NCI-H1105 treated with DMSO at 0.1 percent for 48 hours (cell line): ENCODE data around the gene ARID5A.

Experiments
- DNase-seq: peaks from one replicate; lab custom pipeline; 2025; lab: John Stamatoyannopoulos, UW

The ARID5A gene

DNA sequence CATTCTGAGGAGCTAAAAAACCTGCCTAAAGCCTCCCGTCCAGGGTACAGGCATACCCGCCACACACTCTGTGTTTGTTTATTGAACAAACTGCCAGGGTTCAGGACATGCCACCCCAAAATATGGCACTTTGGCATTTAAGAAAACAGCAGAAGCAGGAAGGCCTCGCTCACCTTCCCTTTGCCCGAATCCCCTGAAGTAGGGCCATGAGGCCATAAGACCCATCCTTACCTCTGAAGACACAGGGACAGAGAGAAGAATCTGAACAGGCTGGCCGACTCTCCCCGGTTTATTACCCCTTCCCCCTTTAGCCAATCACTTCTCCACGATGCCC is 29.7 kb upstream of the ARID5A start:
- no peak for DNase-seq

GRCh38 chr2:96507957-96508520 is 28.5 kb upstream of the ARID5A start:
- peak; percentile 50 for DNase-seq

- no peak for DNase-seq
These were observed 27.9 kb upstream of the ARID5A start for GRCh38 chr2:96508521-96509113.

- peak; percentile 74 for DNase-seq
These were observed 27.3 kb upstream of the ARID5A start for GRCh38 chr2:96509114-96509846.

DNA sequence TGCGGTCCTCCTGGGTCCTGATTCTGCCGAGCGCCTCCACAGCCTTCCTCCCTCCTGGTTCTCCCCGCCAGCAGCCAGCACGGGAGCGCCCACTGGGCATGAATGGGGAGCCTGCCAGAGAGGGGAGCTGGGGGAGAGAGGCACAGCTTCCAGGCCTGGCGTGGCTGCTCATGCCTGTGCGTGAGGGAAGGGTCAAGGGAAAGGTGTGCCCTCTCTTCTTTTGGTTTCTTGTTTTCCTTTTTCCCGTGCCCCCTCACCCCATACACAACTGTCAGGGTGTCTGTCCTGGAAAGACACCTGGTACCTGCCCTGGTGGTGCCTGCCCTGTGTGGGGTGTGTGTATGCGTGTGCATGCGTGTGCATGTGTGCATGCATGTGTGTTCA is 26.7 kb upstream of the ARID5A start:
- no peak for DNase-seq

DNA sequence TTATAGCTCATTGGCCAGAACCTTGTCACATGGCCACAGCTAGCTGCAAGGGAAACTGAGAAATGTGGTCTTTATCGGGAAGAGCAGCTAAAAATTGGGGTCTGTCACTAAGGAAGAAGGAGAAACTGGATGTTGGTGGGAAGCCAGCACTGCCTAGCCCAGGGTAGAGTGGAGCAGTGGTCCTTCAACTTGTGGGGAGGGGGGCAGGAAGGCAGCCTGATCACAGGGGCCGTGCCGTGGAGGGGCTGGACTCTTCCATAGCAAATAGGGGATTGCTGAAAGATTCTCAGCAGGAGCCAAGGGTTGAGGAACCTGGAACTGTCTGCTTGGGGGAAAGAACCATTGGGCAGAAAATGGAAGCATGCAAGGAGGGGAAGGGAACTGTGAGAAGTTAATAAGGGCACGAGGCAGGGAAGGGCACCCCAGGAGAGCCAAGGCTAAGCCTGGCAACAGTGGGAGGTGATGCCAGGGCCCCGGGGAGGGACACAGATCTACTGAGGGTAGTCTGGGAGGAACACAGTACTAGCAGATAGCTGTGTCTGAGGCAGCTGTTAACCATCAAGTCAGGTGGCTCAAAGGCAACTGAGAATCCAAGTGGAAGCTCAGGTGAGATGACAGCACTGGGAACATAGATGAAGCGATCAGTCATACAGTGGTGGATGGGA is 25.5 kb upstream of the ARID5A start:
- no peak for DNase-seq

DNA sequence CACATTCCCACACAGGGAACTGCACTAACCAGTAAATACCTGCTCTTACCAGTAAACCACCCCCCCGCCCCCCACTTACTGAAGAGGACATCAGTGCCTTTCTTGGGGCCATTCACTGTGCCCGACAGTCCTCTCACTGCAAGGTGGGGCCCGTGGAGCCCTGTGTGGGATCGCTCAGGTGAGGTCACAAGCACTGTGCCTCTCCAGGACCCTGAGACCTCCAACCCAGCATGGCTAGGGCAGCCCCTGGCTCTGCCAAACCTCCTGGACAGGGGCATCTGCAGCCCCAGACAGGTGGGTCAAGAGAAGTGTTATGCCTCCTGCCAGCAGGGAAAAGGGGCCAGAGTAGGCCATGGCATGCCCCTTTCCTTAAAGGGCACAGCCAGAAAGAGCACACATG is 24.7 kb upstream of the ARID5A start:
- no peak for DNase-seq

GRCh38 chr2:96512341-96512740 is 24.2 kb upstream of the ARID5A start:
- no peak for DNase-seq

DNA sequence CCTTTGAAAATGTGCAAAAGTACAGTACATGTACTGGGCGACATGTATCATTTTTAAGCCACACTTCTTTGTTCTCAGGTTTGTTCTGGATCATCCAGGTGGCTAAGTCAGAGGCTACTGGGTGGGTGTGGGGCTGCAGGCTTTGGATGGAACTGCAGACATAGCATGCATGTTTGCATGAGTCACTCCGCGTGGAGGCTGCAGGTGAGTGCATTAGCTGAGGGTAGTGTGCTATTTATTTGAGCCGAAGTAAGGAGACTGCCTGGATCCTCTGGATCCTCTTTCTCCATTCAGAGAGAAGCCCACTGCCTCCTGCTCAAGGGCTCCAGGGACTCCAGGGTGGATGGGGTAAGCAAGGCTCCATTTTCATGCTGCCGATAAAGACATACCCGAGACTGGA is 22.0 kb upstream of the ARID5A start:
- DNase-seq, result no peak

DNA sequence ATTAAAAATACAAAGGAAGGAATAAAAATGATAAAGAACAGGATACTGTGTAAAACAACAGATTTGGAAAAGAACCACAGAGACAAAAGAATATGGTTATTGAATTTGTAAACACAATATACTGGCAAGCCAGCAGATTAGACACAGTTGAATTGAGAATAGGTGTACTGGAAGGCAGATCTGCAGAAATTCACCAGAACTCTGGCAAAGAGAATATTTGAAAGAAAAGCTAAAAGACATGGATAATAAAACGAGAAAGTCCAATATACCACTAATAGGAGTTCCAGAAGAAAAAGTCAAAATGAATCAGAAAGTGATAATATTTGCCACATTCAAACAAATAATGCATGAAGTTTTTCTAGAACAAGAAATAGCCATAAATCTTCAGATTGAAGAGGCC is 19.5 kb upstream of the ARID5A start:
- no peak for DNase-seq

DNA sequence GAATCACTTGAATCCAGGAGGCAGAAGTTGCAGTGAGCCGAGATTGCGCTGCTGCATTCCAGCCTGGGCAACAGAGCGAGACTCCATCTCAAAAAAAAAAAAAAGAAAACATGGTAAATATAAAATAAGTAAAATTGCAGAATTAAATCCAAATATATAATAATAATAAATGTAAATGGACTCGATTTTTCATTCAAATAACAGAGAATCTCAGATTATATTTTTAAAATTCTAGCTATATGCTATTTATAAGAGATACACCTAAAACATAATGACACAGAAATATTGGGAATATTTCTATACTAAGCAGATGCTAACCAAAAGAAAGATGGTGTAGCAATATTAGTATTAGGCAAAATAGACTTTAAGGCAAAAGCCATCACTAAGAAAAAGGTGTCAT is 16.3 kb upstream of the ARID5A start:
- no peak for DNase-seq

DNA sequence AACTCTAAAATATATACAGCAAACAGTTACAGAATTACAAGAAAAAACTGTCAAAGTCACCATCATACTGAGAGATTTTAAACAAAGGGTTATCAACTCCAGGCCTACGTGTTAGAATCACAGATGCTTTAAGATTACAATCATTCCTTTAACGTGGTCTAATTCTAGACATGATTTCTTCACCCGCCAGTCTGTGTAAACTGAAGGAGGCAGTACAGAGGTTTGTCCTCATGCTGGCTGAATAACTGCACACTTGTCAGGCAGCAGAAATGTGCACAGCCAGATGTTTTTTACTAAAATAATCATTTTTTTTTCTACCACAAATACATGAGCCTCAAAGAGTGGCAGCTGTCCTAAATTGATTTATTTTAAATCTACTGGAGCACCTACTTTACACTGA is 15.9 kb upstream of the ARID5A start:
- DNase-seq, result no peak

GRCh38 chr2:96521219-96521618 is 15.3 kb upstream of the ARID5A start:
- no peak for DNase-seq

GRCh38 chr2:96522304-96523203 is 14.0 kb upstream of the ARID5A start:
- no peak for DNase-seq

- no peak for DNase-seq
These were observed 12.7 kb upstream of the ARID5A start for GRCh38 chr2:96523659-96524481.

- DNase-seq, result no peak
These were observed 11.9 kb upstream of the ARID5A start for GRCh38 chr2:96524482-96525210.

DNA sequence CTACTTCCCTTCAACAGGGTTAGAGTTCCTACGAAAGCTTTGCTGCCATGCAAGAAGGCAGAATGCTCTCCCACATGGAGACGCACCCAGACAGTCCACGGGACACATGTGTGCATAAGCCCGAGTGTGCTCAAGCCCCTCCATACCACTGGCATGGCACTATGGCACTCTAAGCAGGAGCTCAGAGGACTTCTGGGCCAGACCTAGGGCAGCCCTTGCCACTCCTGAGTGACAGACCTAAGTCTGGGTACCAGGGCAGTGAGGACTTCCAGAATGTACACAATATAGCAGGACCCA is 11.4 kb upstream of the ARID5A start:
- no peak for DNase-seq

DNA sequence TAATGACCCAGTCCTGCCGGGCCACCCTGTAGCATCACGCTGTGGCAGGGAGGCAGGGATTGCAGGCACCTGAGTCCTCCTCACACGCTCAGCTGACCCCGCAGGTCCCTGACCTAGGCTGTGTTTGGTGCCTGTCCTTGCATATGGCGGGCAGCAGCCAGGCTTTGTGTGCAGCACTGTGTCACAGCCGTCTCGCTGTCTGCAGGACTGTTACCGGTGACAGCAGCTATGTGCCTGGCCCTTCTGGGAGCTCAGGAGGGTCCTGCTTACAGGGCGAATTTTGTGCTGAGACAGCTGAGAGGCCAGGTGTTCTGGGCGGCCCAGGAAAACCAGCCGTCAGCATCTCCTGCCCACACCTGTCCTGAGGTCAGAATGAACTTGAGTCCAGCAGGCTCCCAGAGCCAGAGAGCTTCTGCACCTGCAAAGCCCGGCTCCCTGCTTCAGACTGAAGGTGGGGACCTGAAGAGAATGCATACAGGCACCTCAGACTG is 10.4 kb upstream of the ARID5A start:
- no peak for DNase-seq

GRCh38 chr2:96526615-96527285 is 9.8 kb upstream of the ARID5A start:
- no peak for DNase-seq
